HepG2 (cell line): ENCODE results near the gene PLEKHB2. TPM values are rescaled to one million over a fixed set of nuclear protein-coding genes. Genes with fewer than 3 reads are reported as not detected.

ENCODE experiments used
- AGO2 ChIP-seq: fragments of 200-400 bp; formaldehyde crosslinking; optimal IDR thresholded peaks from 2 replicates; pipeline ENCODE3; 2017; ENCODE audit warnings: mild to moderate bottlenecking, low read depth, low read length, moderate library complexity
- KDM2A ChIP-seq: sonication (generic); formaldehyde crosslinking; IDR thresholded peaks from 2 replicates; pipeline ENCODE4 v1.4.0; 2020; ENCODE audit warnings: low read depth, missing genetic modification reagents, borderline replicate concordance
- NCOA1 ChIP-seq: sonication (generic); formaldehyde crosslinking; IDR thresholded peaks from 2 replicates; pipeline ENCODE4 v1.9.0; 2021; ENCODE audit warnings: missing genetic modification reagents
- RBM22 ChIP-seq: fragments of 200-400 bp; formaldehyde crosslinking; optimal IDR thresholded peaks from 2 replicates; pipeline ENCODE3; 2017; ENCODE audit warnings: mild to moderate bottlenecking, low read length, moderate library complexity
- RERE ChIP-seq: IDR thresholded peaks from 2 replicates; pipeline ENCODE4 v1.6.1; 2016; ENCODE audit warnings: low read depth, missing genetic modification reagents, missing compliant biosample characterization
- SALL2 ChIP-seq: sonication (generic); formaldehyde crosslinking; IDR thresholded peaks from 2 replicates; pipeline ENCODE4 v1.8.1; 2023; ENCODE audit warnings: mild to moderate bottlenecking, missing genetic modification reagents, inconsistent platforms
- SETDB1 ChIP-seq: sonication (generic); formaldehyde crosslinking; IDR thresholded peaks from 2 replicates; pipeline ENCODE4 v1.5.1; 2020; ENCODE audit warnings: missing genetic modification reagents, mild to moderate bottlenecking, borderline replicate concordance
- SP2 ChIP-seq: sonication (generic); formaldehyde crosslinking; IDR thresholded peaks from 2 replicates; pipeline ENCODE4 v1.5.1; 2020; ENCODE audit warnings: mild to moderate bottlenecking, missing genetic modification reagents
- TMF1 ChIP-seq: sonication (generic); formaldehyde crosslinking; IDR thresholded peaks from 2 replicates; pipeline ENCODE4 v1.8.1; 2022; ENCODE audit warnings: low read depth, missing genetic modification reagents
- TSC22D2 ChIP-seq: sonication (generic); formaldehyde crosslinking; IDR thresholded peaks from 2 replicates; pipeline ENCODE4 v1.5.1; 2020; ENCODE audit warnings: missing genetic modification reagents, mild to moderate bottlenecking, borderline replicate concordance
- polyA plus RNA-seq, 8 experiments: library from polyadenylated mRNA; depleted of rRNA in 3 of 8; stranded (reverse) in 7 of 8; unstranded in 1 of 8; fragments of >200 nt; fragmentation: Illumina TruSeq in 4 of 8; extraction: Trizol in 4 of 8; gene quantifications; 2 replicates each; pipeline versions ENCODE4 v1.2.1 to v1.2.3, GENCODE V29; 2011 to 2016; ENCODE audit warnings: low read depth in 4 of 8, missing spikeins in 1 of 8, mixed read lengths in 1 of 8; ENCODE audit not compliant: insufficient read depth in 1 of 8
- total RNA-seq, 5 experiments: library from RNA; depleted of rRNA; stranded (reverse); fragments of >200 nt; fragmentation: Illumina TruSeq; extraction: Trizol; gene quantifications; 2 replicates each; pipeline ENCODE4 v1.2.3, GENCODE V29; 2016; ENCODE audit warnings: low read depth in 1 of 5
- TF ChIP-seq, protein P1 (sequence below): sonication (generic); formaldehyde crosslinking; IDR thresholded peaks from 2 replicates; pipeline ENCODE4 v1.5.0; 2020; ENCODE audit warnings: mild to moderate bottlenecking, low read depth, missing genetic modification reagents, borderline replicate concordance
- TF ChIP-seq, protein P2 (sequence below): sonication (generic); formaldehyde crosslinking; IDR thresholded peaks from 2 replicates; pipeline ENCODE4 v1.4.0; 2020; ENCODE audit warnings: missing genetic modification reagents; ENCODE audit errors: not compliant biosample characterization

PLEKHB2 gene
- total and polyA plus RNA-seq, 2 of the 13 experiments (the other 11 are each of a cell fraction or from before 2014, with no cell fraction given) = 73.0 to 78.9 TPM

DNA sequence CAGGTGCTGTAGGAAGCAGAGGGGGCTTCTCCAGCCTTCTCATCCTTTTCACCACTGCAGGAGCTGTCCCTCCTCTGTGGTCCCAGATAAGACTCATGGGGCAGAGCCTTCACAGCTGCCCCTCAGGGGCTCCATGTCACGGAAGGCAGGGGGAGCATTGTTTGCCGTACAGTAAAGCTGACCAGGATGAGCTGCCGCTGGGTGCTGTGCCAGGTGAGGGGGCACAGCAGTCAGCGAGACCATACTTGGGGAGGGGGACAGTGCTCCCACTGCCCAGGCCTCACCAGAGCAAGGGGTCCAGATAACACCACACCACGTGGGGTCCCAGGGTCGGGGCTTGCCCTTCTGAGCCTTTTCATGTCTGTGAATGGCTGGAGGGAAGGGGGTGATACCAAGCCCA, 46.3 kb downstream of the PLEKHB2 start (continued):
- TF ChIP-seq RERE (CRISPR knock-in tag) = no peak
- TF ChIP-seq, protein P1, sequence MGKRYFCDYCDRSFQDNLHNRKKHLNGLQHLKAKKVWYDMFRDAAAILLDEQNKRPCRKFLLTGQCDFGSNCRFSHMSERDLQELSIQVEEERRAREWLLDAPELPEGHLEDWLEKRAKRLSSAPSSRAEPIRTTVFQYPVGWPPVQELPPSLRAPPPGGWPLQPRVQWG = no peak
- no peak for TF ChIP-seq TMF1 (CRISPR knock-in tag)
- TF ChIP-seq SETDB1 (CRISPR knock-in tag) = no peak
- TF ChIP-seq AGO2 = peak; percentile 82
- peak; percentile 85 for TF ChIP-seq RBM22
- no peak for TF ChIP-seq SALL2 (CRISPR knock-in tag)
- TF ChIP-seq TSC22D2 (CRISPR knock-in tag) = no peak
- no peak for TF ChIP-seq SP2 (CRISPR knock-in tag)
- TF ChIP-seq, protein P2, sequence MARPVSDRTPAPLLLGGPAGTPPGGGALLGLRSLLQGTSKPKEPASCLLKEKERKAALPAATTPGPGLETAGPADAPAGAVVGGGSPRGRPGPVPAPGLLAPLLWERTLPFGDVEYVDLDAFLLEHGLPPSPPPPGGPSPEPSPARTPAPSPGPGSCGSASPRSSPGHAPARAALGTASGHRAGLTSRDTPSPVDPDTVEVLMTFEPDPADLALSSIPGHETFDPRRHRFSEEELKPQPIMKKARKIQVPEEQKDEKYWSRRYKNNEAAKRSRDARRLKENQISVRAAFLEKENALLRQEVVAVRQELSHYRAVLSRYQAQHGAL (CRISPR knock-in tag) = no peak
- peak; percentile 14; the same call in 1 of the 2 replicates for TF ChIP-seq KDM2A (CRISPR knock-in tag)
- no peak for TF ChIP-seq NCOA1 (CRISPR knock-in tag)
